GM21576 (cell line): ENCODE measurements around the gene CKLF.
"Not testable (repeated sequence)": the region's sequence is repeated elsewhere in the genome, so short reads cannot be mapped to it uniquely, and the experiment has no call there.

Experiments used
- ATAC-seq: cut with Tn5 transposase; IDR thresholded peaks from one replicate; pipeline ENCODE4 v1.9.1; 2021; ENCODE audit warnings: mild to moderate bottlenecking, moderate library complexity; ENCODE audit not compliant: unreplicated experiment

The CKLF gene

DNA sequence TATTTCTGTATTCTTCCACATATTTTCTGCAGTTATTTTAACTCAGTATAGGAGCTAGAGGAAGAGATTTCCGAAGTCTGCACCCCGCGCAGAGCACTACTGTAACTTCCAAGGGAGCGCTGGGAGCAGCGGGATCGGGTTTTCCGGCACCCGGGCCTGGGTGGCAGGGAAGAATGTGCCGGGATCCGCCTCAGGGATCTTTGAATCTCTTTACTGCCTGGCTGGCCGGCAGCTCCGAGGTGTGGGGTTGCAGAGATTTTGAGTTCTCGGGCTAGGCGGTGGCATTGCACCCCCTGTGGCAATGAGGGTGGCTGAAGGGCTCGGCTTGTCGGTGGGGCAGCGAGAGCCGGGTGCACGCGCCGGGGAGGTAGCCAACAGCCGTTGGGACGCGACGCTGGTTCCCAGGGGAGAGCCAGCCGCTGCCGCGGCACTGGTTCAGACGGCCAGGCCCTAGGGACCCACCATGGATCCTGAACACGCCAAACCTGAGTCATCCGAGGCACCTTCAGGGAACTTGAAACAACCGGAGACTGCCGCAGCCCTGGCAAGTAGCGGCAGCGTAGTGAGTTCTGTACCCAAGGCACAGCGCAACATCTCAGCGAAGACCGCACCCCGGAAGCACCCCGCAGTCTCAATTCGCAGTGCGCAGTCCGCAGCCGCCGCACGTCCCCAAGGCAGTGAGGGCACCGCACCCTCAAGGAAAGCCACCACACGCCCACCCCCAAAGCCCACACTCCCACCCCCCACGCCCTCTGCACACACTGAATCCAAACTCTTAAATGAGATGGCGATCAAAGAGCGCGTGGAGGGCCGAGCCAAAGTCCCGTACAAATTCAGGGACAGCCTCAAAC lies 13.9 kb downstream of the CKLF start, which contains the start of gene CMTM1:
Gene CMTM1, plus strand, starts transcription at position 389 of the 851 bp plus-strand sequence. Its CDS starts 75 bp downstream, at position 464.
- ATAC-seq, result no peak

DNA sequence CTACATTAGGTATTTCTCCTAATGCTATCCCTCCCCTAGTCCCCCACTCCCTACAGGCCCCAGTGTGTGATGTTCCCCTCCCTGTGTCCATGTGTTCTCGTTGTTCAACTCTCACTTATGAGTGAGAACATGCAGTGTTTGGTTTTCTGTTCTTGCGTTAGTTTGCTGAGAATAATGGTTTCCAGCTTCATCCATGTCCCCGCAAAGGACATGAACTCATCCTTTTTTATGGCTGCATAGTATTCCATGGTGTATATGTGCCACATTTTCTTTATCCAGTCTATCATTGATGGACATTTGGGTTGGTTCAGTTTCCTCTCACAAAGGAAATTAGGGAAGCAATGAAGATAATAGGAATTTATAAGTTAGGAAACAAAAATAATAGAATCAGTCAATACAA lies 14.9 kb downstream of the CKLF start:
- ATAC-seq, result not testable (repeated sequence)

DNA sequence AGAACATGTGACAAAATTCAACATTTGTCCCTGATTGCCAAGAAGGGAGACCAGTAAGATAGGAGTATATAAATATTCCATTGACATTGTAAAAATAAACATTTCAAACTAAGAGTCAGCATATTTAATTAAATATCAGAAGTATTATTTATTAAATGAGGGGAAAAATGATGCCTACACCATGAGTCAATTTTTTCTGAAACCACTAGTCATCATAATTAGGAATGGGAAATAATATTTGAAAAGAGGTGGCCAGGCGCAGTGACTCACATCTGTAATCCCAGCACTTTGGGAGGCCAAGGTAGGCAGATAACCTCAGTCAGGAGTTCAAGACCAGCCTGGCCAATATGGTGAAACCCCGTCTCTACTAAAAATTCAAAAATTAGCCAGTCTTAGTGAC lies 16.0 kb downstream of the CKLF start:
- ATAC-seq, result no peak

DNA sequence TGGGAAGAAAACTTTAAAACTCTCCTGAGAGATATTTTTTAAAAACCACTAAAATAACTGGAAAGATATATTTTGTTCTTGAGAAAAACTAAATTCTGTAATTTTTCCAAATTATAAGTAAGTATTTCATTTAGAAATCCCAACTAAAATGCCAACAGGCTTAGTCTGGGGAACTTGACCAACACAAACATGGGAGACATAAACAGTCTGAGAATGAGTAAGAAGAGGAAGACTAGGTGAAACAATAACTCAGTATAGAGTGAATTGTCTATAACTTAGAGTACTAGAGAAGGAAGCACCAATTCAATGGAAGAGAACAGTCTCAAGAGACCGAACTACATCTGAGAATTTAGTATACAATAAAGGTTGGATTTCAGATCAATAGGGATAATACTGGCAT lies 16.8 kb downstream of the CKLF start:
- no peak for ATAC-seq

DNA sequence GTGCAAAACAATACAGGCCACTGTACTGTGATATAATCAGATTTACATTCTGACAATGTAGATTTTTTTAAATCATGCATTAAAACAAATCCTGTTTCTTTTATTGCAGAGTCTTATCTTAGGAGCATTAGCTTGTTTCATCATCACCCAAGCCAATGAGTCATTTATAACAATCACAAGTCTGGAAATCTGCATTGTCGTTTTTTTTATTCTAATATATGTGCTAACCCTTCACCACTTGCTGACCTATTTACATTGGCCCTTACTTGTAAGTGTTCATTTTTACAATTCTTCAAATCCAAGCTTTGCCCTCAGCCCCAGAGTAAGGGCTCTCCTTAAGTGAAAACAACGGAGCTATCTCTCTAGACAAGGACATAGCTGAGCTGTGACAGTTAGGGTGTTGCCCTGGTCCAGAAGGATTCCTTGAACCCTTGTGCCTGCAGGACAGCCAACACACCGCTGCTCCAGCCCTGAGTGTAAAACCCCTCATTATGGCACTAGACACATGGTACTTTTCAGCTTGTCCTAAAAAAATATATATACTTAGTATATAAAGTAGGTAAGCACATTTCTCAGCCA lies 17.5 kb downstream of the CKLF start:
- no peak for ATAC-seq

DNA sequence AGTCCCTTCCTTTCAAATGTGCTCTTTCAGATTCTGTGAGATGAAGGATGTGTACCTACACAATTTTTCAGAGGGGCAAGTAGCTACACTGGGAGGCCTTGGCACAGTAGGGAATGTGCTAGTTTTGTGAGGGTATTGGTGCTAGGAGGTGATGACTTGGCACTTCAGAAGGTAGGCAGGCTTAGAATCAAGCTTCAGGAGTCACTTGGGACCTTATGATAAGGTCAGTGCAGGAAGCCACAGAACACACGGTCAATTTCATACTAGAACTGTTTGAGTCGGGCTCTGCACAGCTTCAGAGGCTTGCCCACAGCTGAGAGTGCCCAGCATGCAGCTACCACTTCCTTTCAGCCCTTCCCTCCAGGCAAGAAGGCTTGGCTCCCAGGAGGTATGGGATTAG lies 20.0 kb downstream of the CKLF start:
- ATAC-seq, result no peak

DNA sequence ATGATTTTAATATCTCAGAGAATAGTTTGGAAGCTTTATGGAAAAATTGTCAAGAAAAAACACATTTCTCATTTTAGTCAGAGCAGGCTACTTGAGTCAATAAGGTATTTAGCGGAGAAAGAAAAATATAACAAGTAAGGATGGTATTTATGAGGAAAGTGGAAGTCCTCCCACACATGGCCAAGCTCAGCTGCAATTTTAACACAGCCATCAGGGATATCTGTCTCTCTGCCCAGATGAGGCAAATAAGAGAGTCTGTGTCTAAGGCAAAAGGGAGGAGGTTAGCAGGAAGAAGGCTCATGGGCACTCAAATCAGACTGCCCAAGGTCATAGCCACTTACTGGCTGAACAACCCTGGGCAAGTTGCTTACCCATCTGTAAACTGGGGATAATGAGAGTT lies 21.7 kb downstream of the CKLF start:
- no peak for ATAC-seq

DNA sequence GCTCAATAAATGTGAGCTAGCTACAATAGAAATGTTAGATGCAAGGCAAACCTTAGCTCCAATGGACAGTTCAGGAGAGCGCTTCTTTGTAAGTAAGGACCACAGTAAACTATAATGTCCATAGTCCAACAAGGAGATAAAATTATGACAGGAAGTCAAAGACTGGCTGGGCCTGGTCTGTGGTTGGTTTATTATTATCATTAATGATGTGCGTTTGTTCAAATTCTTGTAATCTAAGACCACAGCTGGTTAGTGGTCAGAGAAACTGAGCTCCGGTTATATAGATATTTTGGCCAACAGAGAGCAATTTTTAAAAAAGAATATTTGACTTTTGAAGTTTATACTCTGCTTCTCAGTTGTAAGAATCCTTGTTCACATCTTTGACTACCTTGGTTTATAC lies 22.2 kb downstream of the CKLF start:
- ATAC-seq, result no peak

DNA sequence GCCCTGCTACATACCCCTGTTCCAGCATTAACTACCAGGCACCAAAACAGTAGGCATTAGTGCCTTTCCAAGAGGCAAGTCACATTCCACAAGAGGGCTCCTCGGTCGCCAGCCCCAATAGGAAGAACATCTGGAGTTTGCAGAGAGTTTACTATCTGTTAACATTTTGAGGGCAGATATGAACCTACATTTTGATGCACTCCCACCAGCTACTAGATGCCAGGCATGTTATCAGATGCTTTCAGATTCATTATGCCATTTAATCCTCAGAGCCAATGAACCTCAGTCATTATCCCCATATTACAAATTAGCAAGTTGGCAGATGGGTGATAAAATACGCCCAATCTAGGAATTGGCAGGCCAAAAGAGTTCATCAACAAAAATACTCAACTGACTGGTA lies 22.7 kb downstream of the CKLF start:
- ATAC-seq, result no peak

DNA sequence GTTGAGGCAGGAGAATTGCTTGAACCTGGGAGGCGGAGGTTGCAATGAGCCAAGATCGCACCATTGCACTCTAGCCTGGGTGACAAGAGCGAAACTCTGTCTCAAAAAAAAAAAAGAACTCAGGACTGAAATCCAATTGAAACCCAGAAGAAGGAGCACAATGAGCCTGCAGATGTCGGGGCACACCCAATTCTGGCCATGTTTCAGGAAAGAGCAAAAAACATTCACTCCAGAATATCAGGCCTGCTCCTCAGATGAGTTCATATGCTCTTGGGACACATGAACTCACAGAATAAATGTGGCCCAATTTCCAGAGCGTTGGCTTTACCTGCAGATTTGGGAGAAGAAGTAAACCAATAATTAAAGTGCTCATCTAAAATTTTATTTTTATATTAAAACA lies 23.9 kb downstream of the CKLF start:
- no peak for ATAC-seq

DNA sequence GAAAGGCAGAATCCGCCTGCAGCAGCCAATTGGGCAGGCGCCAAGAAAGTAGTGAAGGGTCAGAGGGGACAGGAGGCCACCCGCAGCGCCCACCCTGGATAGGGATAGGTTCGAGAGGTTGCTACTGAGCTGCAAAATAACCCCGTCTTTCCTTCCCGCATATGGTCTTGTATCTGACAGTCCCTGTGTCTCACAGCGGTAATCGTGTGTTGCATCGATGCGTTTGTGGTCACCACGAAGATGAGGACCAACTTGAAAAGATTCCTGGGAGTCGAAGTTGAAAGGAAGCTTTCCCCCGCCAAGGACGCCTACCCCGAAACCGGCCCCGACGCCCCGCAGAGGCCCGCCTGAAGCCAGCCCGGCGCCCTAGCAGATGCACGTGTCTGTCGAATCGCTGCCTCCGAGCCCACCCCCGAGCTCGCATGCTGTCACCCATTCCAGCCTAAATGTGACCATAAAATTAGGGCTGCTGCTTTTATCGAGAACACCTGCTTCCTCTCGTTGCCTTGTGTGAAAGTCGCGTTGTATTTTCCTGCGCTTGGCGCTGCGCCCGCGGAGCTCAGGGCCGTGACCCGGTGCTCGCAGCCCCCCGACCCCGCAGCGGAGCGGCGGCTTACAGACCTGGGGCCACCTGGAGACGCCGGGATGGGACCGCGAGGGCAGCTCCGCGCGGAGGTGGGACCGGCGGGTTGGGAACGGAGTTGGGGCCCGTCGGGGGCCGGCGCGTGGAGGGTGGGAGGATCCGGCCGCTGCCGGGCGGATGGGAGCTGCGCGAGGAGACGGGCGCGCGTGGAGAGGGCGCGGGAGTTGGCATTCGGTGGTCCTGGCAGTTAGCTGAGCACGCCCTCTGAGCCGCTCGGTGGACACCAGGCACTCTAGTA lies 26.5 kb downstream of the CKLF start, which contains the start of gene CMTM2:
Gene CMTM2, plus strand, starts transcription at position 813 of the 881 bp plus-strand sequence. CDS start 145 bp downstream, outside the sequence.
- ATAC-seq, result no peak

DNA sequence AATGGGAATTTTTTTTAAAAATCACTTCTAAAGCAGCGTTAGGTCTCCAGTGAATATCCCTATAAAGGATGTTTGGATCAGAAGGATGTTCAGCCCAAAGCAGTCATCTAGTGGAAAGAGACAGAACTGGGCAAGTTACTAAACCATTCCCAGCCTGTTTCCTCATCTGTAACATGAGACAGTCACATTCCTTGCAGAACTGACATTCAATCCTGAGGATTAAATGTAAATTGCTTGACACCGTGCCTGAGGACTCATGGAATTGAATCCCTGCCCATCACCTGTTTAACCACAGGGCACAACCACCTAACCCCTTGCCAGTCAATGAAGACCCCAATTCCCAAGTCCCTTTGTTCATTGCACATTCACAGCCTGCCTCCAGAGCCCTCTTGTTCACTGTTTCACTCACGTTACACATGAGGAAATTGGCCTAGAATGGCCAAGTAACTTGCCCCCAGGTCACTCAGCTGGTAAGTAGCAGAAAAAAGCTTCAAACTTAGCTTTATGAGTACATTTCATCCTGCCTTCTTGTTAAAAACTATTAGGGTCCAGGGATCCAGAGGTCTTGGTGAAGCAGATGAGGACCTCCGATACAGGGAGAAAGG lies 28.3 kb downstream of the CKLF start:
- ATAC-seq, result no peak

DNA sequence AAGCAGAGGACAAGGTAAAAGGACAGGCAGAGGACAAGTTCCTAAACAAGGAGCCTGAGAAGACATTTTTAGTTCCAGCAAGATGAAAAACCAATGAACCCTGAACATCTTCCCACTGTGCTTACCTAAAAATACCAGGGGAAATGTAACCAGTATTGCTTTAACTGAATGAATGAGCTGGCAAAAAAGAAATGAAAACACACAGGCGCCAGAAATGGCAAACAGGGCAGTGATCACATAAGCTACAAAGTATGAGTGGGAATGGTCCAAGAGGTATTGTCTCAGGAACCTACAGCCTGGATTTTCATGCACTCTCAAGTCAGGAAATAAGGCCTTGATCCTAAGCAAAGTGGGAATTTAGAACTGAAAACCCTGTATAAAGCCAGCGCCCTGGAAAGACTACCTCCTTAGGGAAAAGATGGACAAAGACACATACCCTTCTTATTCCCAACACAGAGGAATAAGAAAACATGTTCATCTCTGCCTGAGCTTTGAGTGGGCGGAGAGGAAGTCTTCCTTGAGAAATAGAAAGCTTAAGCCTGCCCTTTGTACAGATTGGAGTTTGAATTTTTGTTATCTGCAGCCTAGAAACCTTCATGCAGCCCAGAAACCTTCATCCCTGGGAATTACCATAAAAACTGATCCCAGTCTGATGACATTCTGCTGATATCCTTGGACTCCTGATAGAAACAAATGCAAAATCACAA lies 29.0 kb downstream of the CKLF start:
- ATAC-seq, result no peak

DNA sequence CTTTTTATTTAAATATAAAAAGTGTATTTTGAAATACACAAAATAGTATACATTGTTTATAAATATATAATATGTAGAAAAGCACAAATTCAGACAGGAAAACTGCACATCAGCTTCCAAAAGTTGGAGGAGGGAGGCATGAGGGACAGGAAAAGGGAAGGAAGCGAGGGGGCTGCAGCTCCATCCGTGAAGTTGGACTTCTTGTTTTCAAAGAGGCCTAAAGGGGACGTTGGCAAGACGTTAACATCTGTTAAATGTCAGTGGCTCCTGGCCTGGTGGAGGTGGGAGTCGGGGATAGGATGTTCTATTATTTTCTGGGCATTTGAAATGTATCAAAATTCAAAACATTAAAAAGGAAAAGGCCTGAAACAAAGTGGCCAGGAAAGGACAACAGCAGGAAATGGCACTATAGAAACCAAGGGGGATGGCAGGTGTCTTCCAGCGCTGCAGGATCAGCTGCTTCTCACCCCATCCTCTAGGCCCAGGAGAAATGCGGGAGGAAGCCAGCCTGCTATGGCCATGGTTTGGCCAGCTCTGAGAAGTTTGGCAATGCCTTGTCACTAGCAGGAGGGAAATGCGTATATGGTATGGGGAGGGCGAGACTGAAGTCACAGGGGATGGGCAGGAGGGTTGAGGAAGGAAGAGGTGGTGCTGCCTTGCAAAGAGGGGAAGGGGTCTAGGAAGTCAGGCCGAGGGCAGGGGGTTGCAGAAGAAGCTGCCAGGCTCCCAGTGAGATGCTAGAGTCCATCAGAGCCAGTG lies 33.3 kb downstream of the CKLF start:
- no peak for ATAC-seq

DNA sequence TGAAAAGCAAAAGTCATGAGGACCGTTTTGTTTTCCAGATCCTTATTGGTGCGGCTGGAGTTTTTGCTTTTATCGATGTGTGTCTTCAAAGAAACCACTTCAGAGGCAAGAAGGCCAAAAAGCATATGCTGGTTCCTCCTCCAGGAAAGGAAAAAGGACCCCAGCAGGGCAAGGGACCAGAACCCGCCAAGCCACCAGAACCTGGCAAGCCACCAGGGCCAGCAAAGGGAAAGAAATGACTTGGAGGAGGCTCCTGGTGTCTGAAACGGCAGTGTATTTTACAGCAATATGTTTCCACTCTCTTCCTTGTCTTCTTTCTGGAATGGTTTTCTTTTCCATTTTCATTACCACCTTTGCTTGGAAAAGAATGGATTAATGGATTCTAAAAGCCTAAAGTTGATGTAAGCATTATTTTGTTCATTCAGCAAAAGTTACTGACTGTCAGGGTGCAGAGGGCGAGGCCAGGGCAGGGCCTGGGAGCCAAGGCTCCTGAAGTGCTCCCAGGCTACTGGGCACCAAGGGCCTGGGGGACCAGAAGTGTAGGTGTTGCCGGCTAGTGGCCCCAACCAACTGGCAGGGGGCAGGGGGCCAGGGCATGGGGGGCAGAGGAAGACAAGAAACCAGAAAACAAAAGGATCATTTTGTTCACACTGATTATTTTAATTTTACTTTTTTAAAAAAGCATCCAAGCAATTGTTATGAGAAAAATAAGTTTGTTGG lies 35.7 kb downstream of the CKLF start:
- no peak for ATAC-seq

DNA sequence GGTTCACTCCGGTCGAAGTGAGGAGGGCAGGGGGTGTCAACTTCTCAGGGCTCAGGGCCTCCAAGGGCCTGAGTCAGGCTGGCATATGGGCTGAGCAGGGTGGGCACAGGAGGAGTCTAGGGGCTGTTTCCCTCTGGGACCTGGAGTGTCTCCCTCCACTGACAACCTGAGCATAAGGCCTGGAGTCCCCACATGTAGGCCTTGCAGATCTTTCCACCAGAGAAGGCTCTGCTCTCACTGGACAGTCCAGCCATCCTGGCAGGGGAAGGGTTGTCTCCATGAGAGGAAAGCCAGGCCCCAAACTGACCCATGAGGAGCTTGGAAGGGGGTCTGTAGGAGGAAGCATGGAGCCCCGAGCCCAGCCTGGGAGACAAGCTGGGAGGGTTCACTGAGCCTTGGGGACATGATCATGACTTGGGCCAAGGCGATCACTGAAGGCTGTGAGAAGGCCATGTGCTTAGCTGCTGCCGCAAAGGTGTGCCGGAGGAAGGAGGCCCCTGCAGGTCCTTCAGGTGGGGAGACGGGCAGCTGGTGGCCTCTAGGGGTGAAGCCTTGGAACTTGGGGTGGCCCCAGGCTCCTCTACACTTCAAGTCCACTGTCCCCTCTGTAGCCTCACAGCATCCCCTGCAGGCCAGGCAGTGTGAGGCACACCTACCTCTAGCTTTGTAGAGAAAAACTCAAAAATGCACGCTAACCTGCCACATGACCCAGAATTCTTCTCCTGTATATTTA lies 36.8 kb downstream of the CKLF start:
- ATAC-seq, result peak; percentile 67

DNA sequence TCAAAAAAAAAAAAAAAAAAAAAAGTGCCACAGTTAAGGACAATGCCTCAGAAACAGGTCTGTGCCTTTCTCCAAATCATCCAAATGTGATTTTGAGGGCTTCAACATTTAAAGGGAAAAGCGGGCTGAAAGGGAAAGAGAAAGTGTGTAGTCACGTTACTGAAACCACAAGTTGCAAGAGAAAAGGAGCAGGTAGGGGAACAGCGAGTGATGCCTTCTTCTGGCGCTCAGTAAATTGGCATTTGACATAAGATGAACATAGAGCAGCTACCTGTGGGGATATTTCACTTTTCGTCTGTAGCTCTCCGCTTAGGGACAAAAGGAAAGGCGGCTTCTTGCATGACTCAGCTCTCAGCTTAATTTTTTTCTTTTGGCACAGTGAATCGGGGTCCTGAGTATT lies 37.9 kb downstream of the CKLF start:
- no peak for ATAC-seq

DNA sequence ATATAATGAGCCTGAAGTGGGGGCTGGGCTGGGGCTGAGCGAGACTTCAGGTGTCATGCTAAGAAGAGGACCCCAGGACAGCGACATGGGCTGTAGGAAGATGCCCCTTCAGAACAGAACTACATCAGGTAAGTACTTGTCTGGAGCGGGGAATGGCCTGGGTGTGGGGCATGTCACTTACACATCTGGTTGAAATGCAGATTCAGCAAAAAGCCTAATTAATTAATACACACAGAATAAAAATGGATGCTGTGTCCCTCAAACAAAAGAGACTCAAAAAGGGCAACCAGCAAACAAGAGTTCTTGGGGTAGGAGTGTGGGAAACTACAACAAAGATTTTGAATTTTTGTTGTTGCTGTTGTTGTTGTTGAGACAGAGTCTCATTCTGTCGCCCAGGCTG lies 38.6 kb downstream of the CKLF start:
- no peak for ATAC-seq
